Epidermal melanocyte (primary cell): ENCODE data around the gene HSD17B3.
"Not testable (repeated sequence)": the region's sequence is repeated elsewhere in the genome, so short reads cannot be mapped to it uniquely, and the experiment has no call there.

ENCODE experiments used
- DNase-seq: peaks from one replicate; pipeline ENCODE4 v3.0.0; 2011; ENCODE audit warnings: low spot score; ENCODE audit not compliant: insufficient read length

Gene HSD17B3

DNA sequence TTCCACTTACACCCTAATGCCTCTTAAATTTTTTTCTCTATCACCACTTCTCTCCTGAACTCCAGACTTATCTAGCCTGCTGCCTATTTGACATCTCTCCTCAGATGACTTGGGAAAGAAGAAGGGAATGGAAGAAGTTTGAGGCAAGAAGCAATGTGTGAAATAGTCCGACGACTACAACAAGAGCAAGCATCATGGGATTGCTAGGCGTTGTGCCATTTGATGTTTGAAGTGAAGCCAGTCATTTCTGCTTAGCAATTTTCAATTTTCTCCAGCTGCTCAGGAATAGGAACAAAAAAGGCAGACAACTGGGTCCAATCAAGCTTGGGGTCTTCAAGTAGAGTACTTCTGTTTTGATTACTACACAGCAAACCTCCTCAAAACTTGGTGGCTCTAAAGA lies 106.4 kb downstream of the HSD17B3 start:
- no peak for DNase-seq

DNA sequence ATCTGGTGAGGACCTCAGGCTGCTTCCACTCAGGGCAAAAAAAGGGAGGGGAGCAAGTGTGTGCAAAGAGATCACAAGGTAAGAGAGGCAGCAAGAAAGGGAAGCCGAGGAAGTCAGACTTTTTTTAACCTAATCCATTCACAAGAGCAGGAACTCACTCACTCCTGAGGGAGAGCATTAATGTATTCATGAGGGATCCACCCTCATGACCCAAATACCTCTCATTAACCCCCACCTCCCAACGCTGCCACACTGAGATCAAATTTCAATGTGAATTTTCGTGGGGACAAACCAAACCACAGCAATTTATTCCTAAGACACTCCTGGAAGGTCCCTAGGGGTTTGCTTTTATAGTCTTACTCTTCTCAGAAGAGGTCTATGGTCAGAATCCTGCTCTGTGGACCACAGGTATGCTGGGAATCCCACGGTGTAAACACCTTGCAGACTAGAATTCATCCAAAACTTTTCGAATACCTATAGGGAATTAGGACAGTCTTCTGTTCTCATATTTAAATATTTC lies 108.7 kb downstream of the HSD17B3 start:
- DNase-seq: no peak

DNA sequence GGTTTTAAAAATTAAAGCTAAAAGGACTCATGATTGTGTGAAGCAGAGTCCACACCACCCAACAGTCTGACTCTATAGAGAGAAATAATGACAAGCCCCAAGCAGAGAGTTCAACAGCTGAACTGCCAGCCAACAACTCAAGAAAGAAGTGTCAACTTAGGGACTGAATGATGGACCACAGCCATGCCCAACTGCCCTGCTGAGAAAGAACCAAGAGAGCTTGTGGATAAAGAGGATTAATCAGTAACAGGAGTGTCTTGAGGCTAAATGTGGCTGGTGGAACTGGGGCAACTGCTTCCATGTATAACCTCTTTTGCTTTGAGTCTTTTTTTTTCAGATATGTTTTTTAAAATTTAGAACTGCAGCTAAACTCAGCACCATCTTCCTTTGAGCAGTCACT lies 109.3 kb downstream of the HSD17B3 start:
- no peak for DNase-seq

DNA sequence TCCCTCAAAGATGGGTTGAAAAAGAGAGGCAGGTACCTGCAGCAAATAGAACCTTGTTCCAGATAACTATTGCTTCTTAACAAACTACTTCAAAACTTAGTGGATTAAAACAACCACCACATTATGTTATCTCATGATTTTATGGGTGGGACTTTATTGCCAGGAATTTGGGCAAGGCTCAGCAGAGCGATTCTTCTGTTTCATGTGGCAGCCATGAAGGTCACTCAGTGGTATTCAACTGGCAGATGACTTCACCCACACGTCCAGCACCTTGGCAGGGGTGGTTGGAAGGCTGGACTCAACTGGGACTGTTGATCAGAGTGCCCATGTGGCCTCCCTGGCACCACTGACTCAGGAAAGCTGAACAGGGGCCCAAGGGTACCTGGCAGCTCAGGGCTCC lies 112.0 kb downstream of the HSD17B3 start:
- DNase-seq: no peak

DNA sequence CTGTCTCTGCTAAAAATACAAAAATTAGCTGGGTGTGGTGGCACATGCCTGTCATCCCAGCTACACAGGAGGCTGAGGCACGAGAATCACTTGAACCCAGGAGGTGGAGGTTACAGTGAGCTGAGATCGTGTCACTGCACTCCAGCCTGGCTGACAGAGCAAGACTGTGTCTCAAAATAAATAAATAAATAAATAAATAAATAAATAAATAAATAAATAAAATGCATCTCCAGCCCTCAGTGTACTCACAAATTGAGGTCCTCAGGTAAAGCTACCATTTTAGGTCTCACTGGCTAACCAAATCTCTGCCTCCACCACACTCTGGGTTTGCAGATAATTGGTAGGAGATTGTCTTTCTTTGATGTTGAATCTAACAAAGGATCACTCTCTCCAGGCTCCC lies 112.4 kb downstream of the HSD17B3 start:
- not testable (repeated sequence) for DNase-seq

DNA sequence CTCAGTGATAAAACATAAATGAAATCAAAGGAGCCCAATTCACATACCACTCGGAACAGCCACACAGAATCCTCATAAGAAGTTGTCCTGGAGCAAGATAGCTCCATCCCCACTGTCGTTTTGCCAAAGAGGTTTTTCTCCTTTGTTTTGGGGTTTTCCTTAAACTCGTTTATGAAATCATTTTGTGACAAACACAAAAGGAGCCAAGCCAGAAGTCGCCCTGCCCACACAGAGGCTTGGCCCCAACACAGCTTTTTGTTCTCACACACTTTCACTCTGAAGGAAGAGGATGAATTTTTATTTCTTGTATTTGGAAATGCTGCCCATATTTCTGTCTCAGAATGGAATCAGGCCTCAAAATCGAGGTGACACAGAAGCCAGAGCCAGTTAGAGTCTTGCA lies 113.4 kb downstream of the HSD17B3 start:
- DNase-seq: no peak

DNA sequence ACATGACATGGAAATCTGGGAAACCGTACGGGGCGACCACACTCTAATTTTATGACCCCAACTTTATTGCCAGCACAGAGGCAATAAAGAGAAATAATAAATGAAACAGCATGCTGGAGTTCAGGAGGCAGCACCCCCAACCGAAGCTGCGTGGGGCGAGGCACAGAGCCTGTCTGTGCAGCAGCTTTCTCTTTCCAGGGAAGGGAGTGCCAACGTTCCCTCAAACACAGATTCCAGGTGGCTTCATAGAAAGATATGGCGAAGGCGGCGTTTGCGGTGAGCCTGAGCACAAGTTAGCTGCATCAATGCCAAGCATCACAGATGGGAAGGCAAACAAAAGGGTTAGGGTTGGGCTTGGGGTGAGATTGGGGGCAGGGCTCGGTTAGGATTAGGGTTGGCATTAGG lies 114.8 kb downstream of the HSD17B3 start:
- DNase-seq: no peak

DNA sequence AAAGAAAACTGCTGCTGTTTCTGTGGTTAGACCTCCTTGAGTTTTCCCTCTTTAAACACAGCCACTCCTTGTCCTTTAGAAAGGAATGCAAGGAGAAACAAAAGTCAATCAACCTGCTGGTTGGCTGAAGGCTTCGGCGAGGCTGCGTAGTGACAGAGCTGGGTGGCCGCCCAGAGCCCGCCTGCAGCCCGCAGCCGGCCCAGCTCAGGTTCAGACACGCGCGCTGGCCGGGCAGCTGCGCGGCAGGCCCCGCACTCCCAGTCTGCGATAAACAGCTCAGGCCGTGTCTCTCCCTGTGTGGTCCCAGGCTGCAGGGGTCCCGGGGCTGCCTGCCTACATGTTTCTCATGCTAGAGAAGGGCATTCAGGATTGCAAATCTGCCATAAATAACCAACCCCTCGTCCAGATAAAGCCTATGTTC lies 115.4 kb downstream of the HSD17B3 start:
- no peak for DNase-seq

DNA sequence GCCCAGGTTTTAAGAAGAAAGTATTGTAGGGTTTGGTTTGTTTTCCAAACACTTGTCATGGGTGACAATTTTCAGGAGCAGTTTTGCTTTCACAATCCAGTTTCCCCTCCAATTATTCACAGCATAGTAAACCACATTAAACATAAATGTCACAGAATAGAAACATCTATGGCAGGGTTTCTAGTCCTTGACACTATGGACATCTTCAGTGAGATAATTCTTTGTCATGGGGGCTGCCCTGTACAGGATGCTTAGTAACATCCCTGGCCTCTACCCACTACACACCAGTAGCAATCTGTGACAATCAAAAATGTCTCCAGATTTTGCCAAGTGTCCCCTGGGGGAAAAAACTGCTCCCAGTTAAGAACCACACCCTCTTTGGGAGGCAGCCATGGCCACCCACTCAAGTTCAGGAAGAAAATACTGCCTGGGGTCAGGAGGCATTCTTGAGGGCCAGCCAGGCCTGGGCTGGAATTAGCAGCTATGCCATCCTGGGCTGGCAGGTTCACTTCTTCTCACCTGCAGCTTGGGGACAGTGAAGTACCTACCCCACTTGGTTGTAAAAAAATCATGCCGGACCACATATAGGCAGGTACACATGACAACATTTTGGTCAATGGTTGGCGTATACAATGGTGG lies 116.3 kb downstream of the HSD17B3 start:
- DNase-seq: no peak
